GM10847 (cell line): ENCODE results near the gene RAB12.
A peak's percentile ranks its signal among the peaks of the same experiment; 100 is the strongest.

Experiments used
- POLR2A ChIP-seq: IDR thresholded peaks from 2 replicates; pipeline ENCODE4 v1.6.1; 2011; ENCODE audit not compliant: insufficient read length; ENCODE audit errors: extremely low read depth

The RAB12 gene

DNA sequence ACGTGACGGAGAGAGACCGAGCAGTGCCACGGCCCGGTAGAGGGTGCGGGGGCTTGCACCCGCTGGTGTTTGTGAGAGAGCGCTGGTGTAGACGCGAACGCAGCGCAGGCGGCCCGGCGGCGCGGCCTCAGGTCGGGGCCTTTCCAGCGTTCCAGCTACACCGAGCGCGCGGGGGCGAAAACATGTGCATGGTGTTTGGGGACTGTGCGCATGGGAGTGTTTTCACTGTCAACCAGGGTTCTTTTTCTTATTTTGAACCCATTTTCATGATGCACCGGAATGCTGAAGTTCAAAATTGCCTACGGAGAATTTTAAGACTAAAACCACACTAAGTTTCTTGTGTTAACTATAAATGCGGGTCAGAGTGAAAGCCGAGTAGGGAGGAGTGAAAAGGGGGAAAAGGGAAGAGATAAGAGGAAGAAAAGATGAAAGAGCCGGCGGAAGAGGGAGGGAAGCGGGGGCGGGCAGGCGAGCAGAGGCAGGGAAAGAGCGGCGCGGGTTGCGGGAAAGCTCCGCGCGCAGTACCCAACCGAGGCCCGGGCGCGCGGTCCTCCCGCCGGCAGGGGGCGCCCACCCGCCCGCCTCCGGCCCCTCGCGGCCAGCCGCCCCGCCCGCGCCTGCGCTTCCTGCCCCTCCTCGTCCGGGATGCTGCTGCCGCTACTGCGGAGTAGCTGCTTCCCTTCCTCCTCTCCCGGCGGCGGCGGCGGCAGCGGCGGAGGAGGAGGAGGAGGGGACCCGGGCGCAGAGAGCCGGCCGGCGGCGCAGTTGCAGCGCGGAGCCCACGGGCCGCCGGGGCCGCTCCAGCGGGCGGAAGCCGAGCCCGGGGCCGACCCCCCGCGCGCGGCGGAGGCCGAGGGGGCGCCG lies at the start of gene RAB12:
TSS of gene RAB12 (plus strand) at position 643 of the 864 bp plus-strand sequence. CDS start at position 646, 3 bp downstream.
- peak; percentile 69 for TF ChIP-seq POLR2A

DNA sequence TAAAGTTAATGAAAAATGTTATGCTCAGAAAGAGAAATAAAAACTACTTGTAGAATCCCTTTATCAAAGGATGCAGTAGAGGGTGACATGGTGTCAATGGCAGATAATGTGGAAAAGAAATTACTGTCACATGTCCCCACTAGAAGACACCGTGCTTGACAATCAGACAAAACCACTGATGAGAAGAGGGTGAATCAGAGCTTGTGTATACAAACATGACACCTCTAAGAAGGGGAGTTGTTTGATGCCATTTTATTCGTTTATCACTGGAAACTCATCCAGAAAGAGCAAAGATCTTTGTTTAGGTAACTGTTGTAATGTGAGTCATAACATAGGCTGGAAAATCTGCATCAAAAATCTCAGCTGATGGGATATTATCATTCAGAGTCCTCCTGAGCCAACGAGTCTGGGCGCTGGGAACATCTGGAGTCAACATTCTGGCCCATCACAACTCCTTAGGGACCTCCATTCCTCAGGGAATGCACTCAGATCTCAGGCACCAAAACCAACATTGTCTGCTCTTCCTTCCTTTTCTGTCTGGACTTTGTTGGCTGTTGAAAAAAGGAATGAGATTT lies 49.5 kb upstream of the RAB12 start:
- no peak for TF ChIP-seq POLR2A

DNA sequence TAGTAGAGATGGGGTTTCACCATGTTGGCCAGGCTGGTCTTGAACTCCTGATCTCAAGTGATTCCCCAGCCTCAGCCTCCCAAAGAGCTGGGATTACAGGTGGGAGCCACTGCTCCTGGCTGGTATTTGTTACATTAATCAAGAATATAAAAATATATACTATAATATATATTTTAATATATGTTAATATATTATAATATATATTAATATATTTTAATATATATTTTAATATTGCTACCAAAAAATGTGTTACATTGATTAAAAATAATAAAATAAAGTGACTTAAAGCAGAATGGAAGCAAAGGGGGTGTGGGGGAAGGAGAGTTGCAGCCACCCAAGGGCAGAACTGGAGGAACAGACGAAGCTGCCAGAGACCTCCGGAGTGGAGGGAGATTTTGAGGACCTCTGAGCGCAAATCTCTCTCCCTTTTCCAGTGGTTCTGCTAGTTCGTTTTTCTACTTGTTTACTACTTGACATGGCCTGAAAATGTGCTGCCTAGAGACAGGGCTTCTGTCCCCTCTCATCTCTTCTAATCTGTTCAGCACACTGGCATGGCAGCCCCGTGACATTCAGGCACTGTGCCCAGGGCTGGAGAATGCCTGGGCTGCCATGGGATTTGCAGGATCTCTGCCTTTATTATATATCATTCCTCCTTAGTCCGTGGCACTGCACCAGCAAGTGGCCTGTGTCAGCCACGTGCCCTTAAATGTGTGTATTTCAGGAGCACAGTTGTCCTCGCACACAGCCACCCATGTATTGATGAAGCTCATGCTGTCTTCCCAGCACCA lies 47.9 kb upstream of the RAB12 start:
- TF ChIP-seq POLR2A, result no peak

DNA sequence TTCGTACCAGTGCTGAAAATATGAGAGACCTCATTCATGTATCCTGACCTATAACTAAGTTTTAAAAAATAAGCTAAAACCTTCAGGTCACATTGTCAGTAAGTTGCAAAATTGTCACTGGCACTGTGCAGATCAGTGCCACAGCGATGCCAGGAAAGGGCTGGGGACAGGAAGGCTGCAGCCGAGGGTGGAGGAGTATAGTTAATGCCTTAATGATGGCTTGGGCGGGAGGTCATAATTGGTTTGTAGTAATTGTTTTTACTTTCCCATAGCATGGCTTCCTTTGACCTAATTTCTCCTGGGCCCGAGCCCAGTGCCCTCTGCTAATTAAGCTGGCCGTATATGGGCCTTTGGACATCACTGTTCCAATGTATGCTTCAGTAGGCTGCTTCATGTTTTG lies 47.2 kb upstream of the RAB12 start:
- no peak for TF ChIP-seq POLR2A

DNA sequence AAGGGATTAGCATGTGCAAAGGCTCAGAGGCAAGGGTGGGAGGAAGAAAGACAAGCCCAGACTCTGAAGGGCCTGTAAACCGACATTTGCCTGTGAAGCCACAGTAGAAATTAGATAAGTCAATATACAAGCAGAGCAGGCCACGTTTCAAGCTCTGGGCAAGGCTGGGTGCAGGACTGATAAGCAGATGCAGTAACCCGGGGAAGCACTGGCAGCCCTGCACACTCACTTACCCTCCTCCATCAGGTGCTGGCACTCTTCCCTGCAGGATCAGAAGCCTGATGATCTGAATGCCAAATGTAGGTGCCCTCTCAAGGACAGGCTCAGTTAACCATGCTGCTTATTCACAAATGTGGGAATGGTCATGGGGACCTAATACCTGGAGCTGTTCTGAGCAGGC lies 46.3 kb upstream of the RAB12 start:
- TF ChIP-seq POLR2A, result no peak

DNA sequence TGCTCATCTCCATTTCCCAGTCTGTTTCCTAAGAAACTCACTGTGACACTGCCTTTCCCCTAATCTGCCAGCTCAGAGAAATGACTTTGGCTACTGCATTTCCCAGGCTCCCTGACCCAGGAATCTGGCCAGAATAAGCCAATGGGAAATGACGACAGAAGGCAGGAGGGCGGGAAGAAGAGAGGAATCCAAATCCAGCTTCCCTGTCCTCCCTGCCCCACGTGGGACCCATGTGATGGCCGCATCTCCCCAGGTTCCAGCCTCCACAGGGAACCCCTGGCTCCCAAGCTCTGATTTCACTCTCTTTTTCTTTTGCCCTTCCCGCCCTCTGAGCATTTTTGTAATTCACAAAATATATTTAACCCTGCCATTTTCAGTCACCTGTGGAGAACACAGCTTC lies 37.8 kb upstream of the RAB12 start:
- TF ChIP-seq POLR2A, result no peak

DNA sequence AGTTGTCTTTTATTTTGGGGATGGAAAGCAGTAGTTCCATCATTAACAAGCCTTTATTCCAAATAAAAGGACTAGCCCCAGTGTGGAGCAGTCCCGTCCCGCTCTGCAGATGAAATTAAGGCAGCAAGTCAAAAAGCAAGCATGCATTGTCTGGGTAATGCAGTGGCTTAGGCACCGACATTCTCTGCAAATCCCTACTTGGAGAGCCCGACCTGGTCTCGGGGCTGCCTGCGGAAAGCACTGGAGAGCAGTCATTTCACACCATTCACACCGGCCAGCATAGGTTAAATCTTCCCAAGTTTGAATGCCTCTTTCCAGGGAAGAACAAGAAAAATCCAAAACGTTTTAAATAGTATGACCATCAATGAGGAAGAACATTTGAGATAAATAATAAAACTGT lies 24.4 kb upstream of the RAB12 start:
- TF ChIP-seq POLR2A, result no peak

DNA sequence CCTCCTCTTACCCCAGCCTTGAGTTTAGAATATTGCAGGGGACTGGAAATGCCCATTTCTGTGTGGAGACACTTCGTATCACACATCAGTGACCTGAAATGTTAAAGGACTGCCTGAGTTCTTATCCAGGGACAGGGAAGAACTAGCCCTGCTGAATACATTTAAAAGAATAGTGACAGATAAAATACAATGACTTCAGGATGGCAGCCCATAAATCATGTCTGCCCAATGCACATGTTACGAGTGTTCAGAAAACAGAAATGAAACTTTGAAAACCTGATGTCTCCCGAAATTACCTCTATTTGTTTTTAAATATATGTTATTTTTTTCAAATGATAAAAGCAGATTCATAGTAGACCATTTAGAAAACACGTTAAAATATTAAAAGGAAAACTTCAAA lies 22.3 kb upstream of the RAB12 start:
- TF ChIP-seq POLR2A, result no peak

GRCh38 chr18:8595445-8595844 lies 13.8 kb upstream of the RAB12 start:
- no peak for TF ChIP-seq POLR2A

- no peak for TF ChIP-seq POLR2A
Observed at GRCh38 chr18:8601277-8602032, 7.8 kb upstream of the RAB12 start.

DNA sequence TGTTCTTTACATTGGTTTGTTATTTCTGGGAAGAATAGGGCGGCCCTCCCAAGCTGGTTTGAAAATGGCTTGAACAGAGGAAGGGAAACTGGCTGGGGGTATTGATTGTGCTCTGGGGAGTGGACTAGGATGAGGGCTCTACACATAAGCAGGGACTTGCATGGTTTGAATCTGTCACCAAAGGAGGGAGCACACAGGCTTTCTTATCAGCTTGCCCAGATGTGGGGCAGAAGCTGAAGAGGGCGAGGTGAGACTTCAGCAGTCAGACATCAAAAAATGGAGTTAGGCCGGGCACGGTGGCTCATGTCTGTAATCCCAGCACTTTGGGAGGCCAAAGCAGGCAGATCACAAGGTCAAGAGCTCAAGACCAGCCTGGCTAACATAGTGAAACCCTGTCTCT lies 7.2 kb upstream of the RAB12 start:
- no peak for TF ChIP-seq POLR2A

DNA sequence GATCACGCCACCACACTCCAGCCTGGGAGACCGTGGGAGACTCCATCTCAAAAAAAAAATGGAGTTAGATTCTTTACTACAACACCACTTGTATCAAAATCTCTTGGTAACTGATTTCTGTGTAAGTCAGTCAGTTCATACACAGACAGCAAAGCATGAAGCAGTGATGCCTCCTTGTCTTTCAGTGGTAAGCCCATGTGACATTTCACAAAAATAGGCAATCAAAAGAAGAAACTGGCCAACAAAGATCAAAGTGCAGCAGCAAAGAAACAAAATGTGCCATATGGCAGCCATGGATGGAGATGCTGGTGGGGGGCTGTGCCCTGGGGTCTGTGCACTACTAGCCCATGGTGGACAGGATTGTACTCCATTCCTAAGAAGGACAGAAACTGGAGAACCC lies 6.7 kb upstream of the RAB12 start:
- no peak for TF ChIP-seq POLR2A

GRCh38 chr18:8603663-8604520 lies 5.3 kb upstream of the RAB12 start:
- no peak for TF ChIP-seq POLR2A

DNA sequence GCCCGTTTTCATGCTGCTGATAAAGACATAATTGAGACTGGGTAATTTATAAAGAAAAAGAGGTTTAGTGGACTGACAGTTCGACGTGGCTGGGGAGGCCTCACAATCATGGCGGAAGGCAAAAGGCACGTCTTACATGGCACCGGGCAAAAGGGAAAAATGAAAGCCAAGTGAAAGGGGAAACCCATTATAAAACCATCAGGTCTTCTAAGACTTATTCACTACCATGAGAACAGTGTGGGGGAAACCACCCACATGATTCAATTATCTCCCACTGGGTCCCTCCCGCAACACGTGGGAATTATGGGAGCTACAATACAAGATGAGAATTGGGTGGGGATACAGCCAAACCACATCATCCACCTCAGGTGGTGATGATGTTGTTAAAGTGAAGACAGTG lies 3.3 kb upstream of the RAB12 start:
- no peak for TF ChIP-seq POLR2A
